Brain microvascular endothelial cell (primary cell): ENCODE data around the gene ISOC2.

Source experiments
- DNase-seq: peaks from one replicate; pipeline ENCODE4 v3.0.0-alpha.2; 2020
- H3K27ac ChIP-seq: fragments of 250-450 bp; sonication (Bioruptor Pico); 2 replicates; pipeline ENCODE4 v1.5.1; 2020; ENCODE audit warnings: mild to moderate bottlenecking, moderate library complexity
- H3K27me3 ChIP-seq: fragments of 250-450 bp; sonication (Bioruptor Pico); replicated peaks from 2 replicates; pipeline ENCODE4 v1.5.1; 2020; ENCODE audit warnings: mild to moderate bottlenecking
- H3K36me3 ChIP-seq: fragments of 250-450 bp; sonication (Bioruptor Pico); replicated peaks from 2 replicates; pipeline ENCODE4 v1.5.1; 2020; ENCODE audit warnings: mild to moderate bottlenecking
- H3K4me3 ChIP-seq: 2 replicates; pipeline ENCODE4 v1.5.1; 2011; ENCODE audit warnings: low read depth, mild to moderate bottlenecking, control low read depth, low read length, moderate library complexity
- in situ Hi-C: cut with HindIII; loops from 2 replicates; pipeline ENCODE4 v1.10.0; 2017; ENCODE audit warnings: low sequenced_read_pairs, low pct_ligation_motif_present
- TF ChIP-seq, protein P1 (sequence below): IDR thresholded peaks from 2 replicates; pipeline ENCODE4 v1.5.1; 2011; ENCODE audit warnings: low read depth, mild to moderate bottlenecking, moderate library complexity, low read length, control low read depth, inconsistent platforms; ENCODE audit errors: missing control alignments

The ISOC2 gene

DNA sequence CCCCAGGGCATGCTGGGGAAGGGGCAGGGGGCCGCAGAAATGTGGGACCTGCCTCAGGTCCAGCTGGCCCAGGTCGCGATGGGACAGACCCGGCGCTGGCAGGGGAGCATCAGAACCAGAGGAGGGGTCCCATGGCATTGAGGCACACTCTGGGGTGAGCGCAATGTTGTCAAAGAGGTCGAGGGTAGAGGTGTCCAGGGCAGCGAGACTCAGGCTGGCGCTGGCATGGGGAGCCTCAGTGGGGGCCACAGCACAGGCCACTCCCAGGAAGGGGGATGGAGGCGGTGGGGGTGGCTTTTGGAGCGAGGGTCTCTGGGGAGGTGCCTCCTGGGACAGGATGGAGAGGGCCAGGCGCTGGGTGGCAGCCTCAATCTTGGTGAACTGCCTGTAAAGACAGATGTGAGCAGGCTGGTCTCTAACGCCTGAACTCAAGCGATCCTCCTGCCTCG lies 2.2 kb upstream of the ISOC2 start:
- Histone ChIP-seq H3K27ac (no peak overlapping the region), H3K27me3 (no peaks in the 10 kb centered on the region), H3K4me3 (no peak overlapping the region), H3K36me3 (no peaks in the 10 kb centered on the region)
- in situ Hi-C loops, result no loop called here
- DNase-seq, result no peak
- TF ChIP-seq, protein P1, sequence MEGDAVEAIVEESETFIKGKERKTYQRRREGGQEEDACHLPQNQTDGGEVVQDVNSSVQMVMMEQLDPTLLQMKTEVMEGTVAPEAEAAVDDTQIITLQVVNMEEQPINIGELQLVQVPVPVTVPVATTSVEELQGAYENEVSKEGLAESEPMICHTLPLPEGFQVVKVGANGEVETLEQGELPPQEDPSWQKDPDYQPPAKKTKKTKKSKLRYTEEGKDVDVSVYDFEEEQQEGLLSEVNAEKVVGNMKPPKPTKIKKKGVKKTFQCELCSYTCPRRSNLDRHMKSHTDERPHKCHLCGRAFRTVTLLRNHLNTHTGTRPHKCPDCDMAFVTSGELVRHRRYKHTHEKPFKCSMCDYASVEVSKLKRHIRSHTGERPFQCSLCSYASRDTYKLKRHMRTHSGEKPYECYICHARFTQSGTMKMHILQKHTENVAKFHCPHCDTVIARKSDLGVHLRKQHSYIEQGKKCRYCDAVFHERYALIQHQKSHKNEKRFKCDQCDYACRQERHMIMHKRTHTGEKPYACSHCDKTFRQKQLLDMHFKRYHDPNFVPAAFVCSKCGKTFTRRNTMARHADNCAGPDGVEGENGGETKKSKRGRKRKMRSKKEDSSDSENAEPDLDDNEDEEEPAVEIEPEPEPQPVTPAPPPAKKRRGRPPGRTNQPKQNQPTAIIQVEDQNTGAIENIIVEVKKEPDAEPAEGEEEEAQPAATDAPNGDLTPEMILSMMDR, result no peak

GRCh38 chr19:55462722-55463121 lies 1.3 kb upstream of the ISOC2 start:
- H3K4me3 ChIP-seq, result no peak overlapping the region
- in situ Hi-C loops, result no loop called here
- no peaks in the 10 kb centered on the region for H3K36me3 ChIP-seq
- no peak overlapping the region for H3K27ac ChIP-seq
- H3K27me3 ChIP-seq, result no peaks in the 10 kb centered on the region
- TF ChIP-seq, protein P1, result no peak
- no peak for DNase-seq

DNA sequence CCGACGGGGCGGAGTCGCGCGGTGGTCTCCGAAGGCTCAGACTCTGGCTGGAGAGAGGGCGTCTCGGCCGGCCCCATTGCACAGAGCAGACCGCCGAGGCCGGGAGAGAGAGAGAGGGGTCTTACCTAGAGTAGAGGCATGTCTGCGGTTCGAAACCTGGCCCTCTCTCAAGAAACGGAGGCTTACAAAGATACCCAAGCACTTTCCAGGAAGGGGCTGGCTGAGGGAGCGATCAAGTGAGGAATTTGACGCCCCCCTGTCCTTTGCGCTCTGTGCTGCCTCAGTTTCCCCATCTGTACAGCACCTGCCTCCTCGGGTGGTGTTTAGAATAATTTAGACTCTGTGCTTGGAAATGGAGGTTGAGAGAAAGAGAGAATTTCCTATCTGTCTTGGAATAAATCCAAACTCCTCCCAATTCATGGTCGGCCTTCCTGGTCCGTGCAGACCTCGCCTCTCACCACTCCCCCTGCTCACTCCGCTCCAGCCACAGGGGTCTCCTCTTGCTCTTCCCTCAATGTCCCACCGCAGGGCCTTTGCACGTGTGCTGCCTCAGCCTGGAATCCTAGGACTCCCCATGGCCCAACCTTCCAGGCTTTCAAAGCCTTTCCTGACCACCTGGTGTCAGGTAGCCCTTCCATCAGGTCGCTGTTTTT lies 658 bp upstream of the ISOC2 start:
- no peaks in the 10 kb centered on the region for H3K27me3 ChIP-seq
- H3K27ac ChIP-seq, result peak overlapping the region; percentile 17
- DNase-seq, result no peak
- peak overlapping the region; percentile 58 for H3K4me3 ChIP-seq
- TF ChIP-seq, protein P1, result no peak
- in situ Hi-C loops, result no loop called here
- H3K36me3 ChIP-seq, result no peaks in the 10 kb centered on the region

DNA sequence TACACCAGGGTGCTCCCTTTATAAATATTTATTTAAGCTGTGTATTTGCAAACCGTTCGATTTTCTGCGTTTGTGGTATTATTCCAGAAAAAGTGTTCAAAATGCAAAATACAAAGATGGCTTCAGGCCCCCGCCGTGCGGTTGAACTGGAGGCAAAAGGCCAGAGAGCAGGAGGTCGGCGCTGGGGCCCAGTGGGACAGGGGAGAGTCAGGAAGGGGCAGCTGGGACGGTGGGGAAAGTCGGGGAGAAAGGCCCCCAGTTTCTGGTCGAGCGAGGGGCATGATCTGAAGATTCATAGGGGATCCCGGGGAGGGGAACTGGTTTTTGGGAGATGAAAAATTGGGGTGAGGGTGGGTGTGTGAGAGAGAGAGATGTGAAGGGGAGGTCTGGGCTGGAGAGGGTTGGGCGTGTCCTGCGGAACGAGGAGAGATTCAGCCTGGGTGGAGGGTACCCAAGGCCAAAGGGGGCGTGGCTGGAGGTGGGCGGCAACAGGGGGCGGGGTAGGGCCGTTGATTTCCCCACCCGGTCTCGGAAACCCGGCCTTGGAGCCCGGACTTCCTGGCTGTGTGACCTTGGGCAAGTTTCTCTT lies 678 bp downstream of the ISOC2 start:
- peak overlapping the region; percentile 92 for H3K4me3 ChIP-seq
- TF ChIP-seq, protein P1, result no peak
- H3K27me3 ChIP-seq, result no peaks in the 10 kb centered on the region
- no peaks in the 10 kb centered on the region for H3K36me3 ChIP-seq
- DNase-seq, result peak; percentile 52
- in situ Hi-C loops, result no loop called here
- H3K27ac ChIP-seq, result peak overlapping the region; percentile 67

DNA sequence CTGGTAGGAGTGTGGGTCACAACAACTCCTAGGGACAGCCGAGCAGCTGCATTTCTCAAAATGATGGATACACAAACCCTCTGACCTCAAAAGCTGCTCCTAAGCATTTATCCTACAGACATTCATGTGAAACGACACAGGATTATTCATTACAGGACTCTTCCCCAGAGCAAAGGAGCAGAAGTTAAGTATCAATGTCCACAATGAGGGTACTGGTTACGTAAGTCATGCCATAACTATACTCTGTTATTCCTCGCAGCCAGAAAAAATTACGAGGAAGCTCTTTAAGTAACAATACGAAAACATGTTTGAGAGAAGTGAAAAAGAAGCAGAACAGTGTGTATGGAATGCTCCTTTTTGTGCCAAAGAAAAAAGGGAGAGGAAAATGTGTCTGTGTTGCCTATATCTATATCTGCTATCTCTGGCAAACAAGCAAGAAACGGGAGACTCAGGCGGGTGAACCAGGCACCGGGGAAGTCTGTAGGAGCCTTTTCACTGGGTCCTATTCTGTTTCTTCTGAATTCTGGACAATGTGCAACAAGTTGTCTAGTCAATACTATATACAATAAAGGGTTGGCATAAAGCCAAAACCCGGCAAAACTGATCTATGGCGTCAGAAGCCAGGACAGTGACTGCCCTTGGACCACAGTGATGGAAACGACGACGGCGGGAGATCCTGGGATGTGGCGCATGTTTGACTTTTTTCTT lies 1.3 kb downstream of the ISOC2 start:
- no peaks in the 10 kb centered on the region for H3K27me3 ChIP-seq
- TF ChIP-seq, protein P1, result no peak
- no peaks in the 10 kb centered on the region for H3K36me3 ChIP-seq
- in situ Hi-C loops, result no loop called here
- DNase-seq, result no peak
- peak overlapping the region; percentile 92 for H3K4me3 ChIP-seq
- H3K27ac ChIP-seq, result no peak overlapping the region
